PFSK-1 (cell line): ENCODE measurements around the gene CA9.

ENCODE experiments used
- POLR2AphosphoS5 ChIP-seq: IDR thresholded peaks from 2 replicates; pipeline ENCODE4 v1.6.1; 2012; ENCODE audit warnings: low read depth, mild to moderate bottlenecking, control low read depth, low read length, moderate library complexity
- REST ChIP-seq, 2 experiments: IDR thresholded peaks; 2 replicates each; pipeline versions ENCODE4 v1.6.1 to v1.8.0; 2011 to 2012; ENCODE audit warnings: low read depth in 2 of 2, low read length in 2 of 2, control low read depth in 1 of 2, inconsistent platforms in 1 of 2, mild to moderate bottlenecking in 1 of 2, moderate library complexity in 1 of 2; ENCODE audit not compliant: insufficient read depth in 1 of 2
- SIN3A ChIP-seq: IDR thresholded peaks from 2 replicates; pipeline ENCODE4 v1.6.1; 2012; ENCODE audit warnings: mild to moderate bottlenecking, low read length, moderate library complexity, borderline replicate concordance; ENCODE audit not compliant: insufficient read depth
- TAF1 ChIP-seq: IDR thresholded peaks from 2 replicates; pipeline ENCODE4 v1.6.1; 2012; ENCODE audit warnings: low read length, control low read depth, borderline replicate concordance; ENCODE audit not compliant: insufficient read depth

GRCh38 chr9:35729700-35730485 is 56.2 kb downstream of the CA9 start:
- no peak for TF ChIP-seq SIN3A
- TF ChIP-seq POLR2AphosphoS5: no peak
- no peak for TF ChIP-seq TAF1
- no peak for TF ChIP-seq REST (IDR thresholded peaks at IDR 0.05; ENCODE audit: insufficient read depth in 1 of 2, low read depth in 2 of 2, low read length in 2 of 2)
